Stimulated activated CD4-positive, alpha-beta T cell treated with anti-CD3 and anti-CD28 coated beads, Interleukin-15, amount 100 ng/mL, for 24 hours (primary cell): ENCODE measurements around the gene MFSD12.

Experiments
- DNase-seq: peaks from one replicate; pipeline ENCODE4 v3.0.0-alpha.2; 2020

Gene MFSD12

DNA sequence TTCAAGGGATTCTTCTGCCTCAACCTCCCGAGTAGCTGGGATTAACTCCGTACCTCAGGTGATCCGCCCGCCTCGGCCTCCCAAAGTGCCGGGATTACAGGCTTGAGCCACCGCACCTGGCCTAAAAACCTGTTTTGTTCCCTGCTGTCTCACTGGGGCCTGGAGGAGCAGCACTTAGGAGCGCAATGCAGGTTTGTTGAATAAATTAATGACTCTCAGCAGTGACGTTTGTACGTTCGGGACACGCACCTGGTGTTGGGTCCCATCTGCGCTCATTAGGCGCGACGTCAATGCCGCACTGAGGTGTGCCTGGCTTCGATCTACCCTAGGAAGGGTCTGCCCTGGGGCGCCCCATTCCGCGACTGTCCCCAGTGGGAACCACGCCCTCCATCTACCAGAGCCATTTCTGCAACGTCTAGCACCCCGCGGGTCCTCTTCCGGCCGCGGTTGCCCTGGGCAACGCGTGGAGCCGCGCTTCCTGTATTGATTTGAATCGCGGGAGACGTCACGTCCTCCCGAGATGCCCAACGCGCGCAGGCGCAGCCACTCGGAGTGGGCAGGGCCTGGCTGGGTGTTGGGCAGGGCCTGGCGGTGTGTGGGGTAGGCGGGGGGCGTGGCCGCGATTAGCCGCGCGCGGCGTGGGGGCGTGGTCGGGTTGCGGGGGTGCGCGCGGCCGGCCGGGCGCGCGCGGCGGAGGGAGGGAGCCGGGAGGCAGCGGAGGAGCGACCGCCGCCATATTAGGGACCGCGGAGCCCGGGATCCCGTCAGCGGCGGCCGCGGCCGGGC lies 51.6 kb downstream of the MFSD12 start, which contains the start of gene FZR1:
Gene FZR1, plus strand, starts transcription at position 714 of the 786 bp plus-strand sequence. CDS start 16,679 bp downstream, outside the sequence.
- peak; percentile 99 for DNase-seq

DNA sequence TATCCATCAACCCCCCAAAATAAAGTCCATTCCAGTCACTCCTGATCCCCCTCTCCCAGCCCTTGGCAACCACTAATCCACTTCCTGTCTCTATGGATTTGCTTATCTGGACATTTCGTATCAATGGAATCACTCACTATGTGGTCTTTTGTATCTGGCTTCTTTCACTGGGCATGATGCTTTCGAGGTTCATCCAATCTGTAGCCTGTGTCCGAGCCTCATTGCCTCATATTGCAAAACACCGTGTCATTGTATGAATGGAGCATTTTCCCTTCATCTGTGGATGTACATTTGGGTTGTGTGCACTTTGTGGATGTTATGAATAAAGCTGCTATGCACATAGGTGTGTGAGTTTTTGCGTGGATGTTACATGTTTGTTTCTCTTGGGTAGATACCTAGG lies 52.7 kb downstream of the MFSD12 start:
- no peak for DNase-seq

DNA sequence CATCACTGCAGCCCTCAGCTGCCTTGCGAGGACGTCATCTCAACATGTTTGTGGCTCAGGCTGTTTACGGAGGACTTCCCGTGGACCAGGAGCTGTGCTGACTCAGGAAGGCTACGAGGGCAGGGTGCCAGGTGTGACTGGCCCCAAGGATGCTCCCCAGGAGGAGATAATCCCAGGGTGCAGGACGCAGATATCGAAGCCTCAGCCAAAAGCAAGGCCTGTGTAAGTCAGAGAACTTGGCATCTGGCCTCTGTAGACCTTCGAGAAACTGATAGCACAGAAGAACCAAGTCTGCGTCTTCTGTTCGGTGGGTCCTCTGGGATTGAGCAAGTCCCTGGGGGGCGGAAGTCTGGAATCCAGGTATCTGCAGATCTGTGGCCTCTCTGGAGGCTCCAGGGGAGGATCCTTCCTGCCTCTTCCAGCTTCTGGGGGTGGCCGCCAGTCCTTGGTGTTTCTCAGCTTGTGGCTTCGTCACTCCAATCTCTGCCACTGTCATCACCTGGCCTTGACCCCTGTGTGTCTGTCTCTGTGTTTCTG lies 54.3 kb downstream of the MFSD12 start:
- DNase-seq = no peak

- DNase-seq = no peak
Measured at GRCh38 chr19:3501780-3502179, 55.6 kb downstream of the MFSD12 start.

DNA sequence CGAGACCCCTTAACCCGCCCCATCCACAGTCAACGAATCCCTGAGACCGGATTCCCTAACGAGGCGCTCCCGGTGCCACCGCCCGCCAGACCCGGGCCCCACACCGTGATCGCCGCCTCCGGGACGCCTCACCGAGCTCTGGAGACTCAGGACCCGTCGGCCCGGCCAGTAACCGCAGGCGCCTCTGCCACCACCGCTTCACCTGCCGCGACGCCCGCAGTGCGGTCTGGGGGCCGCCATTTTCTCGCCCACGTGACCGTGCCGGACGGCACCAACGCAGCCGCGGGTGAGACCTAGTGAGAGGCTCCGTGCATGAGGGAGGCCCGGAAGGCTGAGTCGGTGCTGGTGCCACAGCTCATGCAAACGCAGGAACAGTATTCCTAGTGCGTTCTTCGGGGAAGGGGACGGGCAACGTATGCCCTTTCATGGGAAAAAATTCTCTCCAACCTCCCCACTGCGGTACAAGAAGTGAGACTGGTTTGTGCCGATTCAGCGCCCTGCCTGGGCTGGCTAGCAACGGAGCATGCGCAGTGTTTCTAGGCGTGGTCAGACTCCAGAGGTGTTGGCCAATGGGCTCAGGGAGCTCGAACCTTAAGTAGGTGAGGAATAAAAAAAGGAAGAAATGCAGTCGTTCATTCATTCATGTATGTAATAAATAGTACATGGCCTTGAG lies 56.8 kb downstream of the MFSD12 start, which contains the start of gene DOHH:
Gene DOHH, minus strand, starts transcription at position 246 of the 673 bp plus-strand sequence. CDS start 3,860 bp downstream, outside the sequence.
- DNase-seq = peak; percentile 98

GRCh38 chr19:3499738-3500428 lies 57.5 kb downstream of the MFSD12 start:
- DNase-seq = no peak

- no peak for DNase-seq
Measured at GRCh38 chr19:3497757-3498520, 59.4 kb downstream of the MFSD12 start.

DNA sequence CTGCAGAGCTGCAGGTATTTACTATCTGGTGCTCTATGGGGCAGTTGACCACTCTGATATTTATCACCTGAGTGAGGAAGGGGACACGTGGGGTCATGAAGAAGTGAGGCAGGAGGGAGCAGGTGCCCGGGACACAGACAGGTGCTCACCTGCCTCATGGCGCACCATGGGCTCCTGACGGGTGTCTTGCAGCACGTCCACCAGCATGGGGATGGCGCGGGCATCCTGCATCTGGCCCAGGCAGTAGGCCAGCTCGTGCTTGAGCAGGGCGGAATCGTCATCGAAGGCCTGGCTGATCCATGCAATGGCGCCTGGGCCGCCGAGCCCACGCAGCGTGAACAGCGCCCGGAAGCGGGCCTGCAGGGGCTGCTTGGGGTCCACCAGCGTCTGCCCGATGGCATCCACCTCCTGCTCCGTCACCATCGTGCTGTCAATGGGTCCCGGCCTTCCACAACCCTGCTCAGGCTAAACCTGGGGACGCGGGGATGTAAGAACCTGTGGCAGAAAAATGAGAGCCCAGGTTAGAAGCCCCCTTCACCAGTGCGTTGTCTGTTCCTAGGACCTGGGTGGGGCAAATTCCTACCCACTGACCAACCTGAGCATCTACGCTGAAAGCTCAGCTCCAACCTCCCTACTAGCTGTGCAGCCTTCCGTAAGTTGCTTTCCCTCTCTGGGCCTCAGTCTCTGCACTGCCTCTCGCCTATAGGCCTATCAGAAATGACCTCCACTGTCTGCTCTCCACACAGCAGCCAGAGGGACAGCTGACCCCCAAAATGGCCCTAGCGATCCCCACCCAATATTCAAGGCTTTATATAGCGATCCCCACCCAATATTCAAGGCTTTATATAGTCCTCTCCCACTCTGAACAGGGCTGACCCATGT lies 60.8 kb downstream of the MFSD12 start:
- DNase-seq = no peak

DNA sequence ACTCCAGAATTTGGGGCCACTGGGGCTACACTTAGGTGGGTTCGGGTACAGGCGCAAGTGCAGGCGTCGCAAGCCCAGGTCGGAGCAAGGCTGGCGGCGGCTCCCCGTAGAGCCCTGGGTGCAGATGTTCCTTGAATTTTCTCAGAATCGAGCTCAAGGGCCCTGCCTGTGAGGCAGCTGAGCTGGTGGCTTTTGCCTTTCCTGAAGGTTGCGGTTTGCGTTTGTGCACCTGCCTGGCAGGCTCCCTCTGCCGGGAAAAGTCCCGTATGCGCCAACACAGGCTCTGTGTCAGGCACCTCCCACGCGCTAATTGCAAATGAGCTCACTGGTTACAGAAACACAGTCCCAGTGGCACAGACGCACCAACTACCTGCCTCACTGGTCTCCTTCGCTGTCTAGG lies 62.8 kb downstream of the MFSD12 start:
- DNase-seq = peak; percentile 79
